Effector memory CD4-positive, alpha-beta T cell (primary cell): ENCODE results near the gene CNPY1.

Experiments used
- DNase-seq, 3 donors: peaks; one replicate each; pipeline ENCODE4 v3.0.0-alpha.2; 2020
- H3K27ac ChIP-seq: 2 replicates; pipeline ENCODE4 v1.7.0; 2013; ENCODE audit warnings: mild to moderate bottlenecking, low read length, moderate library complexity; ENCODE audit not compliant: insufficient read depth, poor library complexity, severe bottlenecking
- H3K27me3 ChIP-seq: replicated peaks from 2 replicates; pipeline ENCODE4 v1.7.0; 2013; ENCODE audit warnings: mild to moderate bottlenecking, low read length; ENCODE audit not compliant: insufficient read depth, control insufficient read depth, poor library complexity, severe bottlenecking
- H3K36me3 ChIP-seq: 2 replicates; pipeline ENCODE4 v1.7.0; 2013; ENCODE audit warnings: mild to moderate bottlenecking, low read length, moderate library complexity; ENCODE audit not compliant: control insufficient read depth, insufficient read depth
- H3K4me1 ChIP-seq: 2 replicates; pipeline ENCODE4 v1.7.0; 2013; ENCODE audit warnings: low read length, mild to moderate bottlenecking; ENCODE audit not compliant: control insufficient read depth, insufficient read depth, poor library complexity, severe bottlenecking
- H3K4me3 ChIP-seq: 2 replicates; pipeline ENCODE4 v1.7.0; 2013; ENCODE audit warnings: low read length, low read depth, mild to moderate bottlenecking; ENCODE audit not compliant: insufficient read depth, poor library complexity, severe bottlenecking
- H3K9me3 ChIP-seq: 2 replicates; pipeline ENCODE4 v1.7.0; 2013; ENCODE audit warnings: mild to moderate bottlenecking, low read length, moderate library complexity; ENCODE audit not compliant: control insufficient read depth

The CNPY1 gene

GRCh38 chr7:155482511-155483183 lies 63.7 kb downstream of the CNPY1 start:
- no peaks in the 10 kb centered on the region for H3K4me1 ChIP-seq
- no peaks in the 10 kb centered on the region for H3K36me3 ChIP-seq
- peak in 2 of 3 donors; percentile 12 to 19 for DNase-seq
- no peaks in the 10 kb centered on the region for H3K9me3 ChIP-seq
- no peaks in the 10 kb centered on the region for H3K27me3 ChIP-seq
- no peak overlapping the region for H3K27ac ChIP-seq
- H3K4me3 ChIP-seq: no peak overlapping the region

DNA sequence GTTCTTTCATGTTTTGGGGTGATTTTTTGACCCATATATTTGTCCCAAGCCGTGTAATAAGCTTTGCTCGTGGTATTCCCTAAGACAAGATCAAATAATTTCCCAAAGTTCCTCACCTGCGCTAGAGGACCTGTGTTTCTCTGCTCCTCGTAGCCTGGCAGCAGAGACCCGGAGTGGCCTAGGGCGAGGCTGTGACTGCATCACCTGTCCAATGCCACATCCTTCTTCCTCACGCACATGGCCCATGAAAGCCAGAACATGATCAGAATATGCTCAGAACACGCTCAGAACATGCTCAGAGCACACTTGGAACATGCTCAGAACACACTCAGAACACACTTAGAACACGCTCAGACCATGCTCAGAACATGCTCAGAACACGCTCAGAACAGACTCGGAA lies 64.6 kb downstream of the CNPY1 start:
- H3K27ac ChIP-seq: no peak overlapping the region
- H3K4me1 ChIP-seq: no peaks in the 10 kb centered on the region
- no peaks in the 10 kb centered on the region for H3K36me3 ChIP-seq
- H3K9me3 ChIP-seq: no peaks in the 10 kb centered on the region
- DNase-seq: no peak
- no peaks in the 10 kb centered on the region for H3K27me3 ChIP-seq
- H3K4me3 ChIP-seq: no peak overlapping the region

GRCh38 chr7:155477476-155477875 lies 68.9 kb downstream of the CNPY1 start:
- H3K9me3 ChIP-seq: no peaks in the 10 kb centered on the region
- H3K36me3 ChIP-seq: no peaks in the 10 kb centered on the region
- no peak overlapping the region for H3K4me3 ChIP-seq
- peaks cover 2% of the 10 kb centered on the region for H3K27me3 ChIP-seq
- H3K4me1 ChIP-seq: no peaks in the 10 kb centered on the region
- H3K27ac ChIP-seq: no peak overlapping the region
- DNase-seq: no peak

DNA sequence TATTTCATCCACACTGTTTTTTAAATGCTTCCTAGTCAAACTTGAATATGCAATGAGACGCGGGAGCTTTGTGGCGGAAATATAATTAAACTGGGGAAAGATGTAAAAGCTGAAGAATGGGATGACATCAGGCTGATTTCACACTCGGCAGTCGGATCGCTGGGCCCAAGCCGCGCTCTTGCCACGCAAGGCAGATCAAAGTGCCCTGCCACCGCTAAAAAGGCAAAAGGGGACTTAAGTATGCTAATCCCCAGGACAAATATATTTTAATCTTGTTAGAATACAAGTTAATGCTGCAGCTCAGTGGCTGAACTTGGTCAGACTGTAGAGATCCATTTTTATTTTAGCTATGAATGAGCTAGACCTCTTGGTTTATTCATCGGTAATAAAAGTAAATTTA lies 74.6 kb downstream of the CNPY1 start:
- Histone ChIP-seq H3K4me3 (no peak overlapping the region), H3K27ac (no peak overlapping the region), H3K9me3 (no peaks in the 10 kb centered on the region), H3K4me1 (peaks cover 13% of the 10 kb centered on the region), H3K27me3 (peaks cover 39% of the 10 kb centered on the region), H3K36me3 (no peaks in the 10 kb centered on the region)
- DNase-seq: no peak

- H3K36me3 ChIP-seq: no peaks in the 10 kb centered on the region
- peaks cover 17% of the 10 kb centered on the region for H3K4me1 ChIP-seq
- H3K27ac ChIP-seq: no peak overlapping the region
- peaks cover 47% of the 10 kb centered on the region for H3K27me3 ChIP-seq
- H3K9me3 ChIP-seq: no peaks in the 10 kb centered on the region
- DNase-seq: no peak
- no peak overlapping the region for H3K4me3 ChIP-seq
Measured at GRCh38 chr7:155470686-155471638, 75.4 kb downstream of the CNPY1 start.

GRCh38 chr7:155470186-155470487 lies 76.2 kb downstream of the CNPY1 start:
- Histone ChIP-seq H3K27me3 (peaks cover 52% of the 10 kb centered on the region), H3K36me3 (no peaks in the 10 kb centered on the region), H3K27ac (no peak overlapping the region), H3K4me1 (peaks cover 17% of the 10 kb centered on the region), H3K4me3 (no peak overlapping the region), H3K9me3 (no peaks in the 10 kb centered on the region)
- no peak for DNase-seq

GRCh38 chr7:155469311-155470185 lies 76.8 kb downstream of the CNPY1 start:
- H3K9me3 ChIP-seq: no peaks in the 10 kb centered on the region
- peaks cover 17% of the 10 kb centered on the region for H3K4me1 ChIP-seq
- no peak for DNase-seq
- H3K4me3 ChIP-seq: no peak overlapping the region
- H3K36me3 ChIP-seq: no peaks in the 10 kb centered on the region
- no peak overlapping the region for H3K27ac ChIP-seq
- H3K27me3 ChIP-seq: peaks cover 52% of the 10 kb centered on the region

- Histone ChIP-seq H3K4me3 (no peak overlapping the region), H3K36me3 (no peaks in the 10 kb centered on the region), H3K4me1 (peaks cover 17% of the 10 kb centered on the region), H3K27ac (no peak overlapping the region), H3K27me3 (peaks cover 56% of the 10 kb centered on the region), H3K9me3 (no peaks in the 10 kb centered on the region)
- no peak for DNase-seq
Measured at GRCh38 chr7:155468785-155469148, 77.6 kb downstream of the CNPY1 start.

DNA sequence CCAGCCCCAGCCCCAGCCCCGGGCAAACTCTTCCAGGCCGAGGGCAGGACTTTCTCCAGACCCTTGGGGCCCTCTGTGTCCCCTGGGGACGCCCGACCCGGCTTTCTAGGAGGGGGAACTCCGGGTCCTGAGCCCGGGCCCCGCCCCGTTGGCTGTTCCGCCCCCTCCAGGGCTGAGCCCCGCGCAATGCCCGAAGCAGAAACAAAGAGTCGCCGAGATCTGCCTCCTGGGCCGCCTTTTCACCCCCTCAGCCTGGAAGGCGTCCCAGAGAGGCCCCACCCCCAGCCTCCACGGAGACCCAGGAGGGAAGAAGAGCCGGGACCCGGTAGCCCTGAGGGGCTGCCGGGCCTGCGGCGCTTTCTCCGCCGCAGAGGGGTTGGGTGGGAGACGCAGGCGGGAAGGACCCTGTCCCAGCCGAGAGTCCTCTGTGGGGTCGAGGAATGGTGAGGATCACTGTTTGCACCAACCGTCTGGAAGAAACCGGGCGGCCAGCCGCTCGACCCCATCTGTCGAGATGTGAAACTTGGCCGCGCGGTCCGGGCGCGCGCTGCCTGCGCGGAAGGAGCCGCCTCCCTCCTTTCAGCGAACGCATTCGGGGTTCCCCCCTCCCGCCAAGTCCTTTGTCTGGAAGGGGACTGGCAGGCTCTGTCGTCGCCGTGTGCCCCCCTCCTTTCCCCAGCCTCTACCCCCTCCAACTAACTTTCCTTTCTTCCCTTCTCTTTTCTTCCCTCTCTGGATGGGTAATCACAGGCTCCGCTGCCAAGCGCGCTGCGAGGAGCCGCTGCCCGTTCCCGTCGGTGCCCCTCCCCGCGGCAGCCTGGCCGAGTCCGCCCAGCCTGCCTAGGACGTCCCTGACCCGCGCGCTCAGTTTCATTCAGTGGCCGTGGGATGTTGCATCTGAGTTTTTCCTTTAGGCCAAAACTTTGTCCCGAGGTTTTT lies 78.2 kb downstream of the CNPY1 start:
- H3K27ac ChIP-seq: no peak overlapping the region
- no peaks in the 10 kb centered on the region for H3K36me3 ChIP-seq
- no peaks in the 10 kb centered on the region for H3K9me3 ChIP-seq
- H3K27me3 ChIP-seq: peaks cover 61% of the 10 kb centered on the region
- H3K4me3 ChIP-seq: no peak overlapping the region
- peaks cover 17% of the 10 kb centered on the region for H3K4me1 ChIP-seq
- DNase-seq: no peak
